AML-193 (cell line): Measurements from ENCODE around the gene LRBA.

Source experiments
- DNase-seq, 2 experiments: peaks; one replicate each; lab custom pipeline; 2025; lab: John Stamatoyannopoulos, UW

Gene LRBA

GRCh38 chr4:150725957-150726523, 289.0 kb downstream of the LRBA start:
- no peak for DNase-seq

- no peak for DNase-seq
These were observed 291.2 kb downstream of the LRBA start for GRCh38 chr4:150723727-150724411.

- no peak for DNase-seq
These were observed 292.1 kb downstream of the LRBA start for GRCh38 chr4:150722908-150723362.

GRCh38 chr4:150720973-150721518, 294.0 kb downstream of the LRBA start:
- no peak for DNase-seq

- DNase-seq = no peak
These were observed 297.1 kb downstream of the LRBA start for GRCh38 chr4:150717952-150718351.

- no peak for DNase-seq
These were observed 300.3 kb downstream of the LRBA start for GRCh38 chr4:150714462-150715438.

GRCh38 chr4:150713251-150713650, 301.8 kb downstream of the LRBA start:
- no peak for DNase-seq

GRCh38 chr4:150710770-150711375, 304.2 kb downstream of the LRBA start:
- no peak for DNase-seq

GRCh38 chr4:150708004-150708403, 307.1 kb downstream of the LRBA start:
- DNase-seq = no peak

- no peak for DNase-seq
These were observed 315.5 kb downstream of the LRBA start for GRCh38 chr4:150699599-150699998.

GRCh38 chr4:150695162-150695561, 319.9 kb downstream of the LRBA start:
- DNase-seq = no peak

GRCh38 chr4:150694438-150694837, 320.6 kb downstream of the LRBA start:
- DNase-seq = no peak

GRCh38 chr4:150683775-150684350, 331.2 kb downstream of the LRBA start:
- no peak for DNase-seq

GRCh38 chr4:150682126-150682525, 333.0 kb downstream of the LRBA start:
- no peak for DNase-seq

GRCh38 chr4:150681063-150681462, 334.0 kb downstream of the LRBA start:
- DNase-seq = no peak

GRCh38 chr4:150680651-150681050, 334.4 kb downstream of the LRBA start:
- DNase-seq = no peak

- no peak for DNase-seq
These were observed 335.2 kb downstream of the LRBA start for GRCh38 chr4:150679765-150680343.

- DNase-seq = no peak
These were observed 335.9 kb downstream of the LRBA start for GRCh38 chr4:150679018-150679764.

- no peak for DNase-seq
These were observed 341.3 kb downstream of the LRBA start for GRCh38 chr4:150673793-150674192.

- no peak for DNase-seq
These were observed 346.3 kb downstream of the LRBA start for GRCh38 chr4:150668824-150669223.
